Stimulated activated CD8-positive, alpha-beta memory T cell treated with anti-CD3 and anti-CD28 coated beads, Interleukin-7, amount 100 ng/mL, for 1 hour (primary cell): ENCODE results near the gene MOB3B.

Experiments
- DNase-seq, 2 donors: peaks; one replicate each; pipeline ENCODE4 v3.0.0-alpha.2; 2020; ENCODE audit warnings: low read depth in 2 of 2

Gene MOB3B

DNA sequence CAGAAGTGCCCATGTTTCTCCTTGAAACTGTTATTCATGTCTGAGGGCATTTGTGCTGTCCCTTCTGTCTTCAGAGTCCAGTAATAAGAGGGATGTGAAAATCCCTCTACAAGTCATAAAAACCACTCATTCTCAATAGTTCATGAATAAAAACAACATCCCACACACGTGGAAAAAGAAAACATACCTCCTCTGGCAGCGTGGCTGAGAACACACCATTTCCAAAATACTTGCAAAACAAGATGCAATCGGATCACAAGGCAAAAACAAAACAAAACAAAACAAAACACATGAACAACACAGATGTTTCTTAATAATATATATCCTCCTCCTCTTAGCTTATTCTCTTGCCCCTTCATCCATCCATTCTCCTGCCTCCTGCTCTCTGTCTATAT, 161.7 kb downstream of the MOB3B start:
- no peak for DNase-seq

DNA sequence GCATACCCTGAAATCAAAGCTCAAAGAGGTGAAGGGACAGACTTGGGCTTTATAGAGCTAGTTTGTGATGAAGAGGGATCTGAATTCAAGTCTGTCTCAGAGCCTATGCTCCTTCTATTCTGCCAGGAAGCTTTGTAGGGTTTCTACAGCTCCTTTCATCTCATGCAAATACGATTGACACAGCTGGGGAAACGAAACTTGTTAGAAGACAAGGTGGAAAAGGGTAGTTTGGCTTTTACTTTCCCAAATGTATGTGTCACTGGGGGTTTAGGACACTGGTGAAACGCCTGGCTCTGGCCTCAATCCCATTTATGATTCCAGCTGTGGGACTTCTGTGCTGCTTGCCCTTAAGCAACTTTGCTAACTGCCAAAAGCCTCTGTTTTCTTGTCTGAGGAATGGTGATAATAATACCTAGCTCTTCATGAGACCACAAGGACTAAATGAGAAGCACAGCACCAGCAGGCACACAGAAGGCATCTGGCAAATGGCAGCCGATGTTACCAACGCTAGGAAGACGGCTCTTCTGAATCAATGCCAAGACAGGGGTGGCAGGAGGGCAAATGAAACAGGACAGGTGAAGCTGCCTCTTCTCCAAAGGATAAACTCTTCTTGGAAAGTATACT, 162.3 kb downstream of the MOB3B start:
- DNase-seq, result no peak

DNA sequence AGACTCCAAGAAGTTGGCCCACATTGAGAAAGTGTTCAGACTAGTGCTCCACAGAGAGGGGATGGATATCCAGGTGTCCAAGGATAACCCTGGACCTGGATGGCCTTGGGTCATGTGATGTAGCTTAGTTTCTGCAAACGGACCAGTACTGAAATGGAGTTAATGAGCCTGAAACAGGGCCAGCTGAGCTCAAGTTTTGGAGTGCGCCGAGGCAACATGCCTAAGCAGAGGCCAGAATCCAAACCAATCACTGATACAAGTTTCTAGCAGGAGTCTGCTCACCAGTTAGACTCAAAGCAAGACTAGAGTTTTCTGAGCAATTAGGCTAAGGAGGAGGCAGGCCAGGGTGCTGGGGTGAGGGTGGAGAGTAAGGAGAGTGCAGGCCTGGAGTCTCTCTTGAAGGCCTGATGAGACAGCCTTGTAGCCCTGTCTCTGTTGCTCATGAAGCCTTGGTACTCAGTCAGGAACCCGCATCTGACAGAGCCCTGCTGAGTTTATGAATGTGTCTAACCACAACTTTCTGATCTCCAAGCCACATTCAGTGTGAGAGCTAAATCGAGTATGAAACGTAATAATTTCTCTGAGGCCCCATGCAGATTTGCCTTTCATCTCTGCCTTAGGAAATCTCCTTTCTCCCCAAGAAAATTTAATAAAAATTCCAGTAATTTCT, 163.8 kb downstream of the MOB3B start:
- no peak for DNase-seq

DNA sequence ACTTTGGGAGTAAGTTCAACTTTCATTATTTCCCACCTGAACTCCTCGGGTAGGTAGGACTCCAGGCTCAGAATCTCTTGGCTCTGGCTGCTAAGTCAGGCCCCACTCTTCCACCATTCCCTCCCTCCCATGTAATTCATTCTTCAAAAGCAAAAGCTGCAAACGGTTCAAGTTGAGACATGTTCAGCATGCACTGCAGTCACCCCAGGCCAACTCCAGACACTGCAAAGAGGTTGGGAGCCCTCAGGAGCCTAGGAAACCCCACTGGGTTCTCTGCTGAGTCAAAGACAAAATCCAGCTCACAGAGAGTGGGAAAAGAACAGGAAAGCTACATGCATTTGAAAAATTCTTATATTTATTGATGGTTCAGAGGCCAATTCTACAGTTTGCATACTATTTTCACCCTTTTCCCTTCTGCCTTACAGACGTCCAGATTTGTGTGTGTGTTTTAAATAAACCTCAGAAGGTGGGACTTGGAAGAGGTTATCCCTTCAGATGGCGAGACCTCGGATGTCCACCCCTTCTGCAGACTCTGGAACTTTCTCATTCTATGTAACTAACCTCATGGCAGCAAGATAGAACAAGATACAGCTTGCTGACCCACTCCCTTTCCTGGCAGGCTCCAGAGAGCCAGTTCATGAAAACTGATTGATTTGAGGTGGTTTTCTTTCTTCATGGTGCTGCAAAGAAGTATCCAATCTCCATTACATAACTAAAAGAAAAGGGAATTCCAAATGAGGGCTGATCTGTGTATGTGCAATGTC, 167.0 kb downstream of the MOB3B start:
- DNase-seq, result no peak

DNA sequence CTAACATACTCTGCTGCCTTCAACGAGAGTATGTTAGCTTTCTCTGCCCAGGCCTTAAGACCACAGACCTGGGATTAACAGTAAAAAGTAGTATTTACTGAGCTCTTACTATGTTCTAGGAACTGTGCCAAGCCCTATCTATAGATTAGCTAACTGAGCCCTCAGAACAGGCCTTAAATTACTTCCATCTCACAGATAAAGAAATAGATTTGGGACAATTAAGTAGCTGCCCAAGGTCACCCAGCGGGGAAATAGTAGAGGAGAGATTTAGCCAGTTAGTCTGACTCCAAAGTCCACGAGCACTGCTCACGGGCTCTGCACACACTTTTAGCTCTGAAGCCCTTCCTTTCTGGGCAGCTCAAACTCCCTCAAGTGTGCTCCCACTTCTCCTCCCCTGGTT, 168.1 kb downstream of the MOB3B start:
- no peak for DNase-seq

DNA sequence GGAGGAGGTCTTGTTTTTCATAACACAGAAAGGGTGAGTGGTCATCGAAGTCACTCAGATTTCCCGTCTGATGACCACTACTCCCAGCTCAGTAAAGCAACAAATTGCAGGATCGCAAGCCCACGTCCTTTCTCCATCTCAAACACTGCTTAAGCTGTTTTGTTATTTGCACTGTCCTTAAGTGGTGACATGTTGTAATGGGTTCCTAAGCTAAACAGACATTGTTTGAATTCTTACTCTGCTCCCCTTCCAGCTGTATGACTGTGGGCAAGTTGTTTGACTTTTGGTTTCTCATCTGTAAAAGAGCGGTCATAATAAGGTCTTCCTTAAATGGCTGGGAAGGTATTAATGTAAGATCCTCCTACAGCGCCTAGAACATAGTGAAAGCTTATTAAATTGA, 169.9 kb downstream of the MOB3B start:
- DNase-seq, result no peak

DNA sequence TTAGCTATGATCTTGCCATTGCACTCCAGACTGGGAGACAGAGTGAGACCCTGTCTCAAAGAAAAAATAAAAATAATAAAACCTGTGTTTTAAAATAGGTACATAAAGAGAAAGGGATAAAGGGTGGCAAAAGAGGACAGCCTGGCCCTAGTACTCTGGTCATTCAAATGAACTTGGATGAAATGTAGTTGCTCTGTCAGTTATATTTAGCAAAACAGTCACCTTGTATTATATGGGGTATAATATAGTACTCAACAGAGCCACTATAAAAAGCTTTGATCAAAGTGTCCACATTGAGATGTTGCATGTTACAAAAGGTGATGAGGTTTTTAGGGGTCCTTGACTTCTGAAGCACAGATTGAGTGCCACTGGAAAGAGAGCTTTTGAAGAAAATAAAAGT, 171.6 kb downstream of the MOB3B start:
- DNase-seq, result no peak

DNA sequence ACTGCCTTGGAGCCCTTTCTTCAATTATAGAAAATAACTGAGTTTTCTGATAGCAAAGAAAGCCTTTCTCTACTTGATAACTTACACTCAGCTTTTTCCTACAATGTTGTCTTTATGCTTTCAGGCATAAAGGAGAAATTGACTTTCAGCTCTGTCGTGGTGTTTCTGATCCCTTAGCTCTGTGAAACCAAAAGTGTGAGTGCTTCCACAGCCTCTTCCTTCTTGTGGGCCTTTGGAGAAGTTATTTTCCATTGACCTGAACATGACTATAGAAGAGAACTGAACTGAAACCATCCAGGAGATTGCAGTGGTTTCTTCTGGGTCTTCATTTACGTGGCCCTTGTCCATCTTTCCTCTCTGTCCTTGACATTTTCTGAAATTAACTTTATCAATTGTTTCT, 173.2 kb downstream of the MOB3B start:
- DNase-seq, result no peak

DNA sequence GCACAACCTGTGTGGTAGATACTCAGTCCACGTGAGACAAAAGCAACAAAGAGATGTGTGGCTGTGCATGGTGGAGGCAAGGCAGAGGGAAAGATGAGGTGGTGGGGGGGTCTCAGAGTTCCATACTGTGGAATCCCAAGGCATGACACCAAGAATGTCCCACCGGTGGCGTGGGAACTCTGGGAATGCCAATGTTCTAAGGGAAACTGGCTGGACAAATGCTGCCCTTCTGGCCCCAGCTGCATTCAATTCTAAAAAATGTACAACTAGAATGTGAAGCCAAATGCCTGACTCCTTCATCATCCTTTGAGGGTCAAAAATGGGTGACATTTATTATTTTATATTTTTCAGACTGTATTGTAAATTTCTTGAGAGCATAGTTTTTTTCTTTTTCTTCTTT, 174.4 kb downstream of the MOB3B start:
- DNase-seq, result no peak

DNA sequence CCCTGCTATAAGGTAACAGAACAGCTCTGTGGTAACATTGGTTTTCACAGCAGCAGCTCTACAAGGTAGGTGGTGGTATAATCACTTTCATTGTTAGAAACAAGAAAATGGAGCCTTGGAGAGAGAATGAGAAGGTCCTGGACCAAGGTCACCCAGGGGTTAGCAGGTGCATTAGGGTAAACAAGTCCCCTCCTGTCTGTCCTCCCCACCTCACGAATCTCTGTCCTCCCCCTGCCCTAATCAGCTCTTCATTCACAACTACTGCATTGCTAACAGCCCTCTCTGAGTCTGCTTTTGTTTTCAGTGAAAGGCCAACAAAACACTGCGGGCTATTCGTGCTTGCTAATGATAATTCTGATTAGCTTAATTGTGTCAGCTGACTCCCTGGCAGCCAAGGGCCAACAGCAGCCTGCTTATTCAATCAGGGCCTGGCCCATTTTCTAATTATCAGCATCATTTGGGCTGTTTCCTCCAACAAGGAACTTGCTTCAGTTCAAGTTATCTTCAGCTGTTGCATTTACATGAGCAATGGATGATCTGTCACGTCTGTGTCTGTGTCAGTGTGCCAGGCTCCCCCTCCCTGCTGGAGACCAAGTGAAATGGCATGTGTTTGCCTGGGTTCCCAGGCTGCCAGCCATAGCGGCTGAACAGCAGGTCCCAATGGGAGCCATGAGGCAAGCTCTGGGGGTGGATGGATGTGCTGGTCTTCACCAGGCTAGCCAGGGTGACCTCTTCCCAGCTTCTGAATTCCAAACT, 176.0 kb downstream of the MOB3B start:
- DNase-seq, result no peak

DNA sequence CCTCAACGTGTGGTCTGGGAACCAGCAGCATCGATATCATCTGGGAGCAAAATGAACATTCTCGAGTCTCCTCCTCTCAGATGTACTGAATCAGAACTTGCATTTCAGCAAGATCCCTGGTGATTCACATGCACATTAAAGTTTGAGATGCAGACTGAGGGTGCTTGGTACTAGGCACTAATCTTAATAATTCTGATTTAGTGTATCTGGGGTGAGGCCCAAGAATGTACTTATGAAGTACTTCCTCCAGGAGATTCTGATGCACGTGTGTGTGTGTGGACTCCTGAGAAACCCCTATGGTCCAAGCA, 176.5 kb downstream of the MOB3B start:
- no peak for DNase-seq

DNA sequence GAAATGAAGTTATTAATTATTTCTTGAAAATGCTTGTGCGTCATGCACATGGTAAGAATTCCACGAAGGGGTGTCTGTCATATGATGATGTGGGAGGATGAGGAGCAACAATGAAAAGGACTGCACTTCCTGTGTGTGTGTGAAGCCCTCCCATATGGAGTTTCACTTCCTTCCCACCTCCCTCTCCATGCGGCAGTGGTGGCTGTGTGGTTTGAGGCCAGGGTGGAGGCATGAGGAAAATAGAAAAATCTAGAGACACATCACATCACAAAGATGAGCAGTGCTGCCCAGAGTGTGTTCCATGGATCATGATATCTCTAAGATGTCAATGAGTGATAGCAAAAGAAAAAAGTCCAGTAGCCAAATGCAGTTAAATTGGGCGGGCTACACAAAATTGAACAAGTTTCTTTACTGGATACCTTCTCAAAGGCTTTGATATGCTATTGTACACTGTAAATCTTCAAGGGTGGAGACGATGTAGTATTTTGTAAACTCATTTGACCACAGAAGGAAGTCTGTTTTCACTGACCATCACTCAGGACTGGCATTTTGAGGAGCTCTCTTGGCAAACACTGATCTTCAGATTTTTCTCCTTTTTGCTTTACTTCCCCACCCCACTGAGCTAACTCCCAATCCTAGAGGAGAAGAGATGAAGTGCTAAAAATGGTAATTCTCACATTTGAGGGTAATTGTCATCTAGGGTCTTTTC, 177.0 kb downstream of the MOB3B start:
- DNase-seq, result no peak

DNA sequence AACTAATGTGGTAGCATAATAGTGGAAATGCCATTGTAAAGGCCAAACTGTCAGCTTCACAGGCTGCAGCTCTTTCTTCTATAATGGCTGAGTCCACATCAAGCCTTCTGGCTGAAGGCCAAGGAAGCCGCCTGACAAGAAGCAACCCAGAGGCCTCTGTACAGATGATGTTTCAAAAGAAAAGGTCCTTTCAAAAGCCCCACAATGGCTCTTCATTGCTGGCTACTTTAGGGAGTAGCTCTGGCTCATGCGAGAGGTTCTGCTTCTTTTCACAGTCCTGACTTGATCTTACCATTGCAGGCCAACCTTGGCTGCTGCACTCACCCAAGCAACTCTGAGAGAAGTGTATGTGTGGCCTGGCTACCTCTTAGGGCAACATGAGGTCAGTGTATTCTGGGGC, 178.2 kb downstream of the MOB3B start:
- no peak for DNase-seq

DNA sequence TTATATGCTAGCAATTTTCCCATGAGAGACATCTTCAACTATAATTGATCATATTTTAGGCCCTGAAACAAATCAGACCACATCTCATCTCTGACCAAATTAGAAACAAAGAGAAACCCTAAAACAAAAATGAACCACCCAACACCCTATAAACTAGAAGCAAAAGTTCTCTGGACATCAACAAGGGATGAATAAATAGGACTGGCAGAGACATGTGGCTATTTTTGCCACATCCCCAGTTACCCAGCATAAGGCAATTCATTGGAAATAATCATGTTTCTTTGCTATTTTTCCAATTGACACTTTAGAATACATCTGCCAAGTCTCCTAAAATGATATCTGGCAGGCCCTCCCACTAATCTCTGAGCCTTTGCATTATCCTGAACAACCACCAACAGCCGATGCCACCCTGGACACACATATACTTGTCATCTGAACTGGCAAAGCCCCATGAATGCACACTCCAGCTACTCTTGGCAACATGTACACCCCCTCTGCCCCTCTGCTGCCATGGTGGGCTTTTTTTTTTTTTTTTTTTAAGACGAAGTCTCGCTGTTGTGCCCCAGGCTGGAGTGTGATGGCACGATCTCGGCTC, 179.1 kb downstream of the MOB3B start:
- no peak for DNase-seq

DNA sequence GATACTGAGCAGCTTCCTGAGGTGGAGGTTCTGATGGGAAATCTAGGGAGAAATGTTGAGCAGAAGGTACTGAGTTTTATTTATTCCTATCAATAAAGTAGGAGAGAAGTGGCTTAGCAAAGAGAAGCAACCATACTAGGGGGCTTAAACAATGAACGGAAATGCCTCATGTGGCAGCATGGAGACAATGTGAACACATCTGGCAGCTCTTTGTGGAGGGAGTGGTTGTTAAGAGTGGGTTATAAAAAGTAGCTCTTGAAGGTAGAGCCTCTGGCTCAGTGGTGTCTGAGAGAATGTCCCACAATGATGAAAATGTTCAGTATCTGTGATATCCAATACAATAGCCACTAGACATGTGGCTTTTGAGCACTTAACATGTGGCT, 179.9 kb downstream of the MOB3B start:
- no peak for DNase-seq

DNA sequence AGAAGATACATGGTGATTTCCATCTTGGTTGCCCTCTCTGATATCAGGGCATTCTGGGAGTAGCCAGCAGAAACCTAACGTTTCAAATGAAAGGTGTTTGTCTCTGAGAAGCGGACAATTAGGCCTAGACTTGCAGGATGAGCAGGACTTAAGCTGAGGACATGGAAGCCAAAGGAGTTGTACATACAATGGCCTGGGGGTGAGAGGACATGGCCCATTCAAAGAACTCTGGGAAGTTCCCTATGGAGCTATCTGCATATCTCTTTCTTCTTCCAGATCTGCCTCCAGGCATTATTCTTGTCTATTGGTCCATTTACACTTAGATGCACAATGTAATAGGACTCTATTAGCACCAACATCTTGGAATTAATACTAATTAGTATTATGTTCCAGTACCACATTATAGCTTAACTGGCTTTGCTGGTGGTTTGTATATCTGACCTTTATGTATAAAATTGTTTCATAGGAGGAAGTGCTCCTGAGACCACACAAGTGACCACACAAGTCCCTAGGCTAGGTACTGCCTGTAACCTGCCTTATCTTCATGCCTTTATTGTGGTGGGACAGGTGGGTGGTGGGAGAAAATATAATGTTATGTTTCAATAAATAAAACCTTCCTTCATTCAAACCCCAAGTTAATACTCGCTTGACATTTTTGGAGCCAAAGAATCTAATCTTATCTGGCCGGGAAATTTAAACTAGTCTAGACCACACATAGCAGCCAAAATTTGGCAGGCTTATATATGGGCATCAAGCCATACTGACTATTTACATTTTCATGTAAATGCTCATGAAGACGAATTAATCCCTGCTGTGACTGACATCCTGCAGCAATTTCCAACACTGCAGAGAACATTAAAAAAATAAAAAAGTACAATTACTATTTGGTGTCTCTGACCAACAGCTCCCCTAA, 180.6 kb downstream of the MOB3B start:
- DNase-seq, result no peak

DNA sequence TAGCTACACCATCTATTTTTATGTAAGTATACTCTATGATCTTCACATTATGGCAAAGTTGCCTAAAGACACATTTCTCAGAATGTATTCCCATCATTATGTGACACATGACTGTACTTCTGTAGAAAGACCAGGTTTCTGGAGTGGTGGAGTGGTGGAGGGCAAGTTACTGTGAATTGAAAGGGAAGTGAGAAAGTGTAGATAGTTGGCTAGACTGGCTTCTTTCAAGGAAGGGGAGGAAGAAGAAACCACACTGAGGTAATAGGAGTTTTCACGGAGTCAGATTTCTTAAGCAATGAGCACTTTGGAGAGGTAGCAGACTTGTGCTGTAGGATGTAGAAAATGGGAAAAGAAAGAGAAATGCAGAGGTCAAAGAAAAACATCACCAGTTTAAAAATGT, 181.7 kb downstream of the MOB3B start:
- DNase-seq, result no peak

DNA sequence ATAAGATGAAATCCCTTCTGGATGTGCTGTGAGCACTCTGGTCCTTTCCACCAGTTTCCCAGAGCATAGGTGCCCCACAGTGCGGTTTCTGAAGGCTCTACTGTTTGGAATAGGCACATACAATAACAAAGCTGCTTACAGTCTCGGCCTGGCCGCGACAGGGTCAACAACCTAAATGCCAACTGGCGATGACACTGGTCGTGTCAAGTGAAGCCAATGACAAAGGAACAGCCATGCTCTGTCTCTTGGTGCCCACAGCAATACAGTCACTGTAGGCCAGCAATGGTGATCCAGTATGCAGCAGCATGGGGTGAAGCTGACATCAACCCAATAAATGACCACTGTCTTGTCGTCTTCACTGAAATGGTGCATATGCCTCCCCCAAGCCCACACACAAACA, 184.8 kb downstream of the MOB3B start:
- DNase-seq, result no peak

DNA sequence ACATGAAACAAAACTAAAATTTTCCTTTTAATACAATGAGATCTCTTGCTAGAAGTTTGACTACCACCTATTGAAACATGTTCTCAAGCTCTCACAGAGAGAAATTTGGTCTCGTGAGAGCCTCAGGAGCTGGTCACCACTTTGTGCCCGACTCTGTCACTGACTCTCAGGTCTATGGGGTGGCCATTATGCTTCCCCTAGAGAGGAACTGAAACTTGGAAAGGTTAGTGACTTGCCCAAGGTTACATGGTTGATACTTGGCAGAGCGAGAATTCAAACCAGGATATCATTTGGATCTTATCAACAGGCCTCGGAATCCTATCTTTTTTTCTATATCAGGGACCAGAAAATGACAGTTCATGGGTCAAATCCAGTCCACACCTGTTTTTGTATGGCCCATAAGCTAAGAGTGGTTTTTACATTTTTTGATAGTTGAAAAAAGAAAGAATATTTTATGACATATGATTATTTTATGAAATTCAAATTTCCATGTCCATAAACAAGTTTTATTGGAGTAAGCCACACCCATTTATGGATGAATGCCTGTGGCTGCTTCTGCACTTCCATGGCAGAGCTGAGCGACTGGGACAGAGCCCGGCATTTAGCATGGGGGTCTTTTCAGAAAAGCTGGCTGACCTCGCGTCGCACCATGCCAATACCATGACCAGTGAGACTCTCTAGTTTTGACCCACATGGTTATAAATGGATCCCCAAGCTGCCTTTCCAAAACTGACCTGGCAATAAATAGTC, 187.9 kb downstream of the MOB3B start:
- DNase-seq, result no peak

DNA sequence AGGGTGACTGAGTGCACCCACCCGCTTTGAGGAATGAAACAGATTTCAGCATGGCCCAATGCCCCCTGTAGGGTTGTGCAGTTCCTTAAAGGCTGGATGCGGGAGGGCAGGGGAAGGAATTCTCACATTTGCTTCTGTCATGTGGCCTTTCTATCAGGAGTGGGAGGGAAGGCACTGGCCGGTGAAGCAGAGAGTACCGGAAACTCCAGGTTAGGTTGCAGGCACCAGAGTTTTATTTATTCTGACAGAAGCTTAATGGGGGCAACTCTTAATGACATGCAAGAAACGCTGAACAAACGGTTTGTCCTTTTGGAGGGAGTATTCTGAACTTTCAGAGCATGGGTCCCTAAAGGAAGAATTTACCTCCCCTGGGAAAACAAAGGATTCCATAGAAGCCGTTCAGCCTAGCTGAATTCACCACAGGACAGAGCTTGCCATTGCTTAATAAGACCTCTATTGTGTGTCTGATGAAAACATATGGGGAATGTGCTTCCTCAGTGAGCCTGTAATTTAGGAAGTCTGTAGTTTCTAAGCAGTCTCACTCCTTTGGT, 188.6 kb downstream of the MOB3B start:
- no peak for DNase-seq
